ENCODE results near the gene CCDC154. TPM values are rescaled to one million over a fixed set of nuclear protein-coding genes. Genes with fewer than 3 reads are reported as not detected.

The CCDC154 gene
- total and polyA plus RNA-seq, 4 donors: 0.63 to 4.5 (median 1.4) TPM

DNA sequence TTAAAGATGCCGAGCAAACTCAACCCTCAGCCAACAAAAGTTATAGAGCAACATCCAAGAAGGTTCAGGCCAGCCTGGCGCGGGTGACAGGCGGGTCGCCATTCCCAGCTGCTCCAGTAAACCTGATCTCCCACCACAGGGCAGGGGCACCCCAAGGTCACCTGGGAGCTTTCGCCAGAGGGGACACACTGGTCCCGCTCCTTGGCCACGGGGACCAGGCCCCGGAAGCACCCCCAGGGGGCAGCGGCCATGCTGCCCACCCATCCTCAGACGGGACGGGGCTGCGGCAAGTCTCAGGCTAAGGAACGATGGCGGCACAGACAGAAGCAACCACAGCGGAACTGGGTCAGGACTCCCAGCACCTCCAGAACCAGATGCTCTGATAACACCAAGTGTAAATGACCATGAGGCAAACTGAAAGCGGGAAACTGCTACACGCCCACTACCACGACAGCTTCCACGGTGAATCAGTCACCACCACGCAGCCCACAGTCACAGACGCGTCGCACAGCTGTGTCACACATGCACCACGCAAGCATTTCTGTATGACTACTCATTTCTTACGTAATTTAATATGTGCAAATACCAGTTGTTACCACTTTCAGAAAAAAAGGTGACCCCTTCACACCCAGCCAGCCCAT, 14.1 kb upstream of the CCDC154 start:
- 90% methylated on average over 26 of the region's 26 CpGs for WGBS, 2 donors
- Histone ChIP-seq H3K4me1 (ENCODE audit: control insufficient read depth in 5 of 5, insufficient read depth in 5 of 5, low read length in 5 of 5) (no peaks in the 10 kb centered on the region), H3K27me3 (ENCODE audit: control insufficient read depth in 3 of 3, insufficient read depth in 3 of 3, low read length in 2 of 3) (no peaks in the 10 kb centered on the region), H3K9me3 (ENCODE audit: control insufficient read depth in 4 of 4, insufficient read depth in 3 of 4, low read length in 3 of 4) (no peaks in the 10 kb centered on the region), H3K27ac (ENCODE audit: low read depth in 1 of 2, low read length in 1 of 2) (no peak overlapping the region), H3K4me3 (no peak overlapping the region), H3K36me3 (ENCODE audit: control insufficient read depth in 4 of 4, insufficient read depth in 4 of 4, low read length in 4 of 4) (peaks cover 4 to 67% (median 7%) of the 10 kb centered on the region in 4 donors), H3K9ac (ENCODE audit: insufficient read depth in 1 of 2, low read length in 2 of 2) (no peak overlapping the region)
- DNase-seq (no peak), ATAC-seq (ENCODE audit: insufficient read depth, low FRiP score) (no peak)
- TF ChIP-seq CTCF (IDR thresholded peaks at IDR 0.05; ENCODE audit: control extremely low read depth, extremely low read depth): no peak

DNA sequence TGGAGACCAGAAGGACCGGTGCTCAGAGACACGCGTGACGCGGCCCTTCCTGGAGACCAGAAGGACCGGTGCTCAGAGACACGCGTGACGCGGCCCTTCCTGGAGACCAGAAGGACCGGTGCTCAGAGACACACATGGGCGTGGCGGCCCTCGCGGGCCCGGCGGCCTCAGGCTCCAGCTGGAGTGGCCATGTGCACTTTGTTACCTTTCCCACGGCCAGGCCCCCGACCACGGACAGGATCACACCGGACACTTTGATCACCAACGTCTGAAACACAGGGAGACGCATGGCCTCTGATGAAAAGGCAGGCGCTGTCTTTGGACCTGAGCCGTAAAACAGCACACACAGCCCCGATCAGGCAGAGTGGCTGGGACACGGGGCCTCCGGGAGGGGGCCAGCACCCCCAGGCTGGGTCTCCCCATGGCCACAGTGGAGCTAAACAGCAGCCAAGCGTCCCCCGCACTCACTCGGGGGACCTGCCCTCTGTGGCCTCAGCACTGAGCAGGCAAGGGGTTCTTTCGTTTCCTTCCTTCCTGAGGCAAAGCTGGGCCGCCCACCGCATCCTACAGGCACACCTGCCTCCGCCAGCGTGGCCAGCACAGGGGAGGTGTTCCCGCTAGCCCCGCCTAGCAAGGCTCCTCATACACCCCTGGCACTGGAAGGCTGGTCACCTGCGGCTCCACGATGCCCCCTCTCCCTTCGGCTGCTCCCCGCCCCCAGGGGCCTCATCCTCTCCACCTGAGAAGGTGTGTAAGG, 13.3 kb upstream of the CCDC154 start:
- TF ChIP-seq CTCF (IDR thresholded peaks at IDR 0.05; ENCODE audit: control extremely low read depth, extremely low read depth): no peak
- DNase-seq (no peak), ATAC-seq (ENCODE audit: insufficient read depth, low FRiP score) (no peak)
- Histone ChIP-seq H3K4me1 (ENCODE audit: control insufficient read depth in 5 of 5, insufficient read depth in 5 of 5, low read length in 5 of 5) (no peaks in the 10 kb centered on the region), H3K9me3 (ENCODE audit: control insufficient read depth in 4 of 4, insufficient read depth in 3 of 4, low read length in 3 of 4) (no peaks in the 10 kb centered on the region), H3K27me3 (ENCODE audit: control insufficient read depth in 3 of 3, insufficient read depth in 3 of 3, low read length in 2 of 3) (no peaks in the 10 kb centered on the region), H3K36me3 (ENCODE audit: control insufficient read depth in 4 of 4, insufficient read depth in 4 of 4, low read length in 4 of 4) (peaks cover 4 to 70% (median 7%) of the 10 kb centered on the region in 4 donors), H3K9ac (ENCODE audit: insufficient read depth in 1 of 2, low read length in 2 of 2) (no peak overlapping the region), H3K27ac (ENCODE audit: low read depth in 1 of 2, low read length in 1 of 2) (no peak overlapping the region), H3K4me3 (no peak overlapping the region)
- WGBS, 2 donors: 70 to 87% methylated on average over 42 of the region's 42 CpGs

DNA sequence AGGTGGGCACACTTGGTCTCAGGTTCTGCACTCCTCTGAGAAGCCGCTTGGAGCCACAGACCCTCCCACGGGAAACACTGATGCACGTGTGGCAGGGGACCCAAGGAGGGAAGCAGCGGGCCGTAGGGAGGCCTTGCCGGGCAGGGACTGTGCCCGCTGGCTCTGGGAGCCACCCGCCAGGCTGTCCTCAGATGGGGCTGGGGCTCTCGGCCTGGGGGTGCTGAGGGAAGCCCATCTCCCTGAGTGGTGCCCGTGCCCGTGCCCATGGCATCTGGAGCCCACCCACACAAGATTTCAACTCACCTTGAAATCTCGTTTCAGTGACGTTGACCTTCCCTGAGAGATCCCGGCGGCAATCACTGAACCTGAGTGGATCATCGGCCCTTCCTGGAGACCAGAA, 12.6 kb upstream of the CCDC154 start:
- Histone ChIP-seq H3K36me3 (ENCODE audit: control insufficient read depth in 4 of 4, insufficient read depth in 4 of 4, low read length in 4 of 4) (peaks cover 4 to 77% (median 7%) of the 10 kb centered on the region in 4 donors), H3K27me3 (ENCODE audit: control insufficient read depth in 3 of 3, insufficient read depth in 3 of 3, low read length in 2 of 3) (no peaks in the 10 kb centered on the region), H3K4me3 (no peak overlapping the region), H3K9me3 (ENCODE audit: control insufficient read depth in 4 of 4, insufficient read depth in 3 of 4, low read length in 3 of 4) (no peaks in the 10 kb centered on the region), H3K9ac (ENCODE audit: insufficient read depth in 1 of 2, low read length in 2 of 2) (no peak overlapping the region), H3K4me1 (ENCODE audit: control insufficient read depth in 5 of 5, insufficient read depth in 5 of 5, low read length in 5 of 5) (no peaks in the 10 kb centered on the region), H3K27ac (ENCODE audit: low read depth in 1 of 2, low read length in 1 of 2) (no peak overlapping the region)
- ATAC-seq (ENCODE audit: insufficient read depth, low FRiP score) (no peak), DNase-seq (no peak)
- WGBS, 2 donors: 94% methylated on average over 16 of the region's 16 CpGs
- TF ChIP-seq CTCF (IDR thresholded peaks at IDR 0.05; ENCODE audit: control extremely low read depth, extremely low read depth): no peak

All from lung (tissue), 12 donors.